Fibroblast of the aortic adventitia (primary cell): ENCODE results near the gene PDGFRB. TPM values are rescaled to one million over a fixed set of nuclear protein-coding genes. Genes with fewer than 3 reads are reported as not detected.

ENCODE experiments used
- DNase-seq: peaks from one replicate; pipeline ENCODE4 v3.0.0-alpha.2; 2010; ENCODE audit warnings: low read depth
- H3K4me3 ChIP-seq: 2 replicates; pipeline ENCODE4 v1.5.1; 2011; ENCODE audit warnings: low read depth, mild to moderate bottlenecking, control low read depth, low read length, moderate library complexity
- CTCF ChIP-seq: IDR thresholded peaks from 2 replicates; pipeline ENCODE4 v1.5.1; 2011; ENCODE audit warnings: mild to moderate bottlenecking, low read length, control low read depth, inconsistent platforms; ENCODE audit not compliant: insufficient read depth
- total RNA-seq: library from RNA; depleted of rRNA; stranded (reverse); fragments of >200 nt; gene quantifications from 2 replicates; pipeline ENCODE4 v1.2.3, GENCODE V29; 2012; ENCODE audit warnings: low replicate concordance

Gene PDGFRB
- total RNA-seq, 1 donor = 111 TPM

GRCh38 chr5:150189326-150189725 is 33.7 kb upstream of the PDGFRB start:
- no peak for TF ChIP-seq CTCF
- no peak for DNase-seq
- H3K4me3 ChIP-seq = no peak overlapping the region

GRCh38 chr5:150188146-150188842 is 32.6 kb upstream of the PDGFRB start:
- no peak overlapping the region for H3K4me3 ChIP-seq

GRCh38 chr5:150186897-150187296 is 31.3 kb upstream of the PDGFRB start:
- no peak for DNase-seq
- no peak overlapping the region for H3K4me3 ChIP-seq
- no peak for TF ChIP-seq CTCF

More at GRCh38 chr5:150188146-150188842, 32.6 kb upstream of the PDGFRB start:
- no peak for TF ChIP-seq CTCF
- DNase-seq = no peak

- TF ChIP-seq CTCF = no peak
- no peak for DNase-seq
- no peak overlapping the region for H3K4me3 ChIP-seq
Measured at GRCh38 chr5:150186137-150186536, 30.5 kb upstream of the PDGFRB start.

- no peak overlapping the region for H3K4me3 ChIP-seq
- no peak for DNase-seq
- TF ChIP-seq CTCF = no peak
Measured at GRCh38 chr5:150184990-150185912, 29.6 kb upstream of the PDGFRB start.

GRCh38 chr5:150184006-150184405 is 28.4 kb upstream of the PDGFRB start:
- no peak for DNase-seq
- H3K4me3 ChIP-seq = no peak overlapping the region
- no peak for TF ChIP-seq CTCF
